H1 (cell line): ENCODE data around the gene TRAP1. TPM values are rescaled to one million over a fixed set of nuclear protein-coding genes. Genes with fewer than 3 reads are reported as not detected.

Source experiments
- CTCF ChIA-PET: fragments of 300-600 bp; sonication (Branson Sonifier 250); formaldehyde crosslinking; loops from one replicate; lab custom pipeline; 2021; ENCODE audit not compliant: partially characterized antibody; lab: Charles Lee
- POLR2A ChIA-PET: fragments of 300-600 bp; sonication (Branson Sonifier 250); formaldehyde crosslinking; loops from one replicate; lab custom pipeline; 2021; ENCODE audit warnings: inconsistent platforms; ENCODE audit not compliant: partially characterized antibody; lab: Charles Lee
- DNase-seq, 2 experiments: peaks; one replicate each; pipeline versions ENCODE4 v3.0.0 to v3.0.0-alpha.2; 2010 to 2022; ENCODE audit warnings: low spot score in 2 of 2, low read depth in 1 of 2, mixed read lengths in 1 of 2
- FAIRE-seq: peaks from 2 replicates; lab custom pipeline; 2011; peaks lifted over from hg19 to GRCh38; lab: Jason Lieb, UNC
- H2AFZ ChIP-seq: 2 replicates; pipeline ENCODE4 v1.8.1; 2012; ENCODE audit warnings: low read length, inconsistent platforms
- H2AK5ac ChIP-seq: 2 replicates; pipeline ENCODE4 v1.6.1; 2013; ENCODE audit warnings: low read depth, low read length
- H2BK120ac ChIP-seq: replicated peaks from 2 replicates; pipeline ENCODE3; 2013; ENCODE audit warnings: low read depth, low read length, inconsistent platforms
- H2BK12ac ChIP-seq: 2 replicates; pipeline ENCODE4 v1.6.1; 2013; ENCODE audit warnings: low read depth, low read length
- H2BK15ac ChIP-seq: 2 replicates; pipeline ENCODE4 v1.6.1; 2013; ENCODE audit warnings: low read length
- H2BK20ac ChIP-seq: 2 replicates; pipeline ENCODE4 v1.6.1; 2013; ENCODE audit warnings: low read length
- H2BK5ac ChIP-seq: 2 replicates; pipeline ENCODE4 v1.6.1; 2013; ENCODE audit warnings: low read depth, low read length
- H3K14ac ChIP-seq: 2 replicates; pipeline ENCODE4 v1.6.1; 2013; ENCODE audit warnings: inconsistent platforms; ENCODE audit not compliant: insufficient read length
- H3K18ac ChIP-seq: 2 replicates; pipeline ENCODE4 v1.6.1; 2013; ENCODE audit warnings: low read length; ENCODE audit errors: extremely low read depth
- H3K23ac ChIP-seq: 2 replicates; pipeline ENCODE4 v1.6.1; 2013; ENCODE audit warnings: inconsistent platforms; ENCODE audit not compliant: insufficient read length
- H3K23me2 ChIP-seq: 2 replicates; pipeline ENCODE4 v1.6.1; 2013; ENCODE audit warnings: low read depth, low read length
- H3K27ac ChIP-seq: 2 replicates; pipeline ENCODE4 v1.6.1; 2011; ENCODE audit warnings: low read depth, low read length, inconsistent platforms
- H3K27me3 ChIP-seq, 4 experiments: replicated peaks in 1 of 4; 1 replicate in 1 of 4; 2 replicates in 3 of 4; pipeline versions ENCODE4 v1.6.1 to v1.8.1; 2011 to 2013; ENCODE audit warnings: low read length in 3 of 4, mild to moderate bottlenecking in 3 of 4, inconsistent platforms in 2 of 4, mixed read lengths in 2 of 4, moderate library complexity in 1 of 4; ENCODE audit not compliant: control insufficient read depth in 3 of 4, insufficient read depth in 3 of 4; ENCODE audit errors: extremely low read depth in 1 of 4
- H3K36me3 ChIP-seq, 4 experiments: 2 replicates each; pipeline versions ENCODE4 v1.6.1 to v1.8.1; 2011 to 2013; ENCODE audit warnings: mild to moderate bottlenecking in 4 of 4, low read length in 3 of 4, moderate library complexity in 2 of 4, control low read depth in 1 of 4, inconsistent platforms in 1 of 4; ENCODE audit not compliant: insufficient read depth in 4 of 4, control insufficient read depth in 2 of 4
- H3K4ac ChIP-seq: replicated peaks from 2 replicates; pipeline ENCODE3; 2013; ENCODE audit warnings: low read length, low read depth, mixed read lengths, inconsistent platforms; ENCODE audit not compliant: insufficient read length
- H3K4me1 ChIP-seq, 4 experiments: replicated peaks in 1 of 4; 1 replicate in 1 of 4; 2 replicates in 3 of 4; pipeline versions ENCODE4 v1.6.1 to v1.8.1; 2011 to 2013; ENCODE audit warnings: low read length in 3 of 4, inconsistent platforms in 2 of 4, mixed read lengths in 1 of 4; ENCODE audit not compliant: insufficient read depth in 4 of 4, control insufficient read depth in 3 of 4
- H3K4me2 ChIP-seq, 2 experiments: 2 replicates each; pipeline versions ENCODE4 v1.6.1 to v1.8.1; 2011 to 2013; ENCODE audit warnings: low read depth in 2 of 2, low read length in 2 of 2, control low read depth in 1 of 2, inconsistent platforms in 1 of 2, mild to moderate bottlenecking in 1 of 2; ENCODE audit not compliant: insufficient read depth in 1 of 2
- H3K4me3 ChIP-seq, 4 experiments: fragments of 200-600, 300-600 bp in 1 of 4; sonication (generic), shearing (Covaris generic), sonication (Bioruptor Twin) in 1 of 4; 2 replicates each; pipeline versions ENCODE4 v1.5.1 to v1.8.1; 2011 to 2016; ENCODE audit warnings: low read length in 4 of 4, low read depth in 3 of 4, control low read depth in 2 of 4, inconsistent platforms in 2 of 4, mild to moderate bottlenecking in 2 of 4, mixed read lengths in 1 of 4, moderate library complexity in 1 of 4; ENCODE audit not compliant: insufficient read depth in 2 of 4; ENCODE audit errors: extremely low read depth in 1 of 4
- H3K56ac ChIP-seq: replicated peaks from 2 replicates; pipeline ENCODE3; 2013; ENCODE audit warnings: low read depth, mild to moderate bottlenecking, mixed read lengths, low read length, inconsistent platforms; ENCODE audit not compliant: insufficient read length
- H3K79me1 ChIP-seq: 2 replicates; pipeline ENCODE4 v1.6.1; 2013; ENCODE audit warnings: low read depth, low read length, control low read depth
- H3K79me2 ChIP-seq, 2 experiments: 2 replicates each; pipeline versions ENCODE4 v1.6.1 to v1.8.1; 2012 to 2013; ENCODE audit warnings: low read length in 2 of 2, mild to moderate bottlenecking in 2 of 2, inconsistent platforms in 1 of 2; ENCODE audit not compliant: insufficient read depth in 2 of 2, control insufficient read depth in 1 of 2
- H3K9ac ChIP-seq, 4 experiments: replicated peaks in 1 of 4; 1 replicate in 1 of 4; 2 replicates in 3 of 4; pipeline versions ENCODE4 v1.6.1 to v1.8.1; 2011 to 2013; ENCODE audit warnings: low read depth in 3 of 4, low read length in 3 of 4, control low read depth in 2 of 4, mild to moderate bottlenecking in 2 of 4, moderate library complexity in 2 of 4, inconsistent platforms in 1 of 4; ENCODE audit errors: extremely low read depth in 1 of 4
- H3K9me3 ChIP-seq, 2 experiments: 2 replicates each; pipeline versions ENCODE4 v1.6.1 to v1.8.1; 2012 to 2013; ENCODE audit warnings: mild to moderate bottlenecking in 2 of 2, moderate library complexity in 2 of 2, control low read depth in 1 of 2, inconsistent platforms in 1 of 2, low read depth in 1 of 2, low read length in 1 of 2, mixed read lengths in 1 of 2; ENCODE audit not compliant: insufficient read depth in 2 of 2
- H4K20me1 ChIP-seq, 2 experiments: replicated peaks in 1 of 2; 2 replicates each; pipeline versions ENCODE3 to v1.8.1; 2011 to 2013; ENCODE audit warnings: inconsistent platforms in 2 of 2, low read length in 2 of 2, mild to moderate bottlenecking in 1 of 2; ENCODE audit not compliant: insufficient read depth in 2 of 2, control insufficient read depth in 1 of 2
- H4K5ac ChIP-seq: 2 replicates; pipeline ENCODE4 v1.6.1; 2013; ENCODE audit warnings: low read length, low read depth, mixed read lengths, inconsistent platforms; ENCODE audit not compliant: insufficient read length
- H4K8ac ChIP-seq: 2 replicates; pipeline ENCODE4 v1.8.0; 2013; ENCODE audit warnings: mild to moderate bottlenecking, moderate library complexity, low read length, inconsistent platforms; ENCODE audit not compliant: insufficient read depth; ENCODE audit errors: extremely low read depth
- H4K91ac ChIP-seq: replicated peaks from 2 replicates; pipeline ENCODE3; 2013; ENCODE audit warnings: low read length, mixed read lengths, inconsistent platforms; ENCODE audit not compliant: insufficient read length
- CEBPB ChIP-seq: IDR thresholded peaks from 2 replicates; pipeline ENCODE4 v1.6.1; 2012; ENCODE audit warnings: low read depth, low read length
- RBBP5 ChIP-seq: IDR thresholded peaks from 2 replicates; pipeline ENCODE4 v1.7.1; 2012; ENCODE audit warnings: low read depth, mild to moderate bottlenecking, inconsistent platforms, low read length, moderate library complexity, borderline replicate concordance
- SIN3A ChIP-seq, 2 experiments: IDR thresholded peaks in 1 of 2; conservative IDR thresholded peaks in 1 of 2; 2 replicates each; pipeline ENCODE4 v1.6.1; 2011 to 2012; ENCODE audit warnings: low read length in 2 of 2, improper control_type of control experiment in 1 of 2, low read depth in 1 of 2, mild to moderate bottlenecking in 1 of 2
- WGBS, 2 experiments: shearing (Covaris generic) in 1 of 2; methylation state at CpG; one replicate each; pipeline versions ENCODE4 v1.1.6 to v1.1.7; 2013 to 2015; ENCODE audit warnings: low lambda C conversion rate in 2 of 2, mixed read lengths in 2 of 2, inconsistent platforms in 1 of 2, low coverage in 1 of 2, missing lambda C conversion rate in 1 of 2; ENCODE audit not compliant: insufficient replicate concordance in 2 of 2, insufficient coverage in 1 of 2, insufficient read length in 1 of 2; ENCODE audit errors: extremely low coverage in 1 of 2, missing lambda C conversion rate in 1 of 2; 5-methylcytosine and 5-hydroxymethylcytosine counted together
- polyA plus RNA-seq, 7 experiments: library from polyadenylated mRNA; depleted of rRNA in 3 of 7; stranded (reverse) in 5 of 7; unstranded in 2 of 7; fragments of >200 nt in 5 of 7; fragments of 200-250 nt in 2 of 7; gene quantifications; 1 replicate in 5 of 7; 2 replicates in 1 of 7; 4 replicates in 1 of 7; pipeline versions ENCODE4 v1.2.1 to v1.2.3, GENCODE V29; 2011 to 2013; ENCODE audit warnings: missing spikeins in 2 of 7, mixed read lengths in 2 of 7
- total RNA-seq: library from RNA; stranded (reverse); fragmentation: NEBNext Ultra II Directional; extraction: Animal tissue kit (Norgen Biotek cat#: 25700); gene quantifications from 2 replicates; pipeline ENCODE4 v1.2.1, GENCODE V29; 2021

The TRAP1 gene
- total and polyA plus RNA-seq, 2 of the 8 experiments (the other 6 are each of a cell fraction or from before 2014, with no cell fraction given), result 215 to 283 TPM

DNA sequence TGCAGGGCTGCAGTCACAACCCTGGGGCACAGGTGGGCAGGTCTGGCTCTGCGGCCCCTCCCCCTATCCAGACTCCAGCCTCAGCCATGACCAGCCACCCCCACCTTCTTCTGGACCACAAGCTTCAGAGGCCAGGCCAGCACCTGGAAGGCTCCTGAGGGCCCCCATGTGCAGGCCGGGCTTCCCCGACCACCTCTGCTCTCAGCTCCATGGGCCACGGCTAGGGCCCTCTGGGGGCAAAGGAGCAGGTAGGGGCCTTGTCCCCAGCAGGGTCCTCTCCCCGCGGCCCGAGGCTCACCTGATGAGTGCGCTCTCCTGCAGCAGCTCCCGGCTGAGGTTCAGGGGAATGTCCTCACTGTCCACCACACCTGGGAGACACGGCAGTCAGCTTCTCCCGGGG lies 45.9 kb downstream of the TRAP1 start:
- H3K9me3 ChIP-seq, result no peaks in the 10 kb centered on the region
- peaks cover 20 to 52% (median 47%) of the 10 kb centered on the region in 4 experiments for H3K36me3 ChIP-seq
- H3K79me2 ChIP-seq, result no peaks in the 10 kb centered on the region
- WGBS, 2 experiments, result 91% methylated on average over 11 of the region's 11 CpGs; no CpG with 5 or more reads in 1 of the 2 experiments
- H4K91ac ChIP-seq, result no peak overlapping the region
- H3K9ac ChIP-seq, result no peak overlapping the region
- no peak overlapping the region for H2BK120ac ChIP-seq
- no peak overlapping the region for H2BK15ac ChIP-seq
- no peaks in the 10 kb centered on the region for H3K23me2 ChIP-seq
- no peak overlapping the region for H3K4me3 ChIP-seq
- H2AK5ac ChIP-seq, result no peak overlapping the region
- no peak overlapping the region for H3K4me2 ChIP-seq
- FAIRE-seq (no peak), DNase-seq (no peak)
- H4K5ac ChIP-seq, result no peak overlapping the region
- no peak overlapping the region for H3K4ac ChIP-seq
- no peak overlapping the region for H3K14ac ChIP-seq
- TF ChIP-seq RBBP5 (no peak), SIN3A (conservative IDR thresholded peaks at IDR 0.05 in 1 of 2, IDR thresholded peaks at IDR 0.05 in 1 of 2; ENCODE audit: low read depth in 1 of 2, low read length in 2 of 2) (no peak), CEBPB (no peak)
- ChIA-PET POLR2A (interaction anchor here (1.7 to 2.3 kb wide), 2 partner anchors 9 to 11 kb away, joined by 4 to 8 read pairs; no protein-coding TSS in a partner anchor), CTCF (interaction anchor here (0.9 to 1.9 kb wide), 4 partner anchors 10 to 145 kb away, joined by 3 to 4 read pairs (median 4); partner anchors contain the start of gene DNASE1)
- H4K20me1 ChIP-seq, result peaks cover 9 to 13% of the 10 kb centered on the region in 2 experiments
- no peak overlapping the region for H2BK20ac ChIP-seq
- no peak overlapping the region for H2BK5ac ChIP-seq
- no peak overlapping the region for H3K23ac ChIP-seq
- H3K27ac ChIP-seq, result no peak overlapping the region
- no peak overlapping the region for H2AFZ ChIP-seq
- H4K8ac ChIP-seq, result no peak overlapping the region; the same call in 1 of the 2 replicates
- no peak overlapping the region for H2BK12ac ChIP-seq
- H3K79me1 ChIP-seq, result no peaks in the 10 kb centered on the region; the same call in 1 of the 2 replicates
- H3K56ac ChIP-seq, result no peak overlapping the region
- H3K4me1 ChIP-seq, result no peaks in the 10 kb centered on the region
- no peak overlapping the region for H3K18ac ChIP-seq
- H3K27me3 ChIP-seq, result no peaks in the 10 kb centered on the region
